ENCODE results near the gene MAP3K9. TPM values are rescaled to one million over a fixed set of nuclear protein-coding genes. Genes with fewer than 3 reads are reported as not detected.
A peak's percentile ranks its signal among the peaks of the same experiment; 100 is the strongest.

The MAP3K9 gene
- polyA plus RNA-seq, 1 donor from 2014 or later = 5.3 TPM

GRCh38 chr14:70692210-70692609 lies 117.1 kb downstream of the MAP3K9 start:
- Mint-ChIP-seq H3K9me3 (peaks cover 0 to 2% (median 0%) of the 10 kb centered on the region in 3 donors), H3K4me3 (no peak overlapping the region), H3K4me1 (peaks cover 0 to 1% (median 0%) of the 10 kb centered on the region in 3 donors), H3K27ac (no peak overlapping the region), H3K36me3 (peaks cover 8% of the 10 kb centered on the region), H3K27me3 (no peaks in the 10 kb centered on the region)

- Mint-ChIP-seq H3K4me3 (no peak overlapping the region), H3K9me3 (no peaks in the 10 kb centered on the region), H3K4me1 (peaks cover 0 to 2% (median 1%) of the 10 kb centered on the region in 3 donors), H3K27me3 (no peaks in the 10 kb centered on the region), H3K27ac (no peak overlapping the region), H3K36me3 (peaks cover 7% of the 10 kb centered on the region)
These were observed 123.7 kb downstream of the MAP3K9 start for GRCh38 chr14:70685474-70686197.

- Mint-ChIP-seq H3K36me3 (peaks cover 5% of the 10 kb centered on the region), H3K27me3 (no peaks in the 10 kb centered on the region), H3K4me1 (peaks cover 0 to 5% (median 1%) of the 10 kb centered on the region in 3 donors), H3K27ac (peak overlapping the region in 1 of 3 donors; percentile 38), H3K9me3 (no peaks in the 10 kb centered on the region), H3K4me3 (no peak overlapping the region)
These were observed 125.3 kb downstream of the MAP3K9 start for GRCh38 chr14:70683983-70684382.

DNA sequence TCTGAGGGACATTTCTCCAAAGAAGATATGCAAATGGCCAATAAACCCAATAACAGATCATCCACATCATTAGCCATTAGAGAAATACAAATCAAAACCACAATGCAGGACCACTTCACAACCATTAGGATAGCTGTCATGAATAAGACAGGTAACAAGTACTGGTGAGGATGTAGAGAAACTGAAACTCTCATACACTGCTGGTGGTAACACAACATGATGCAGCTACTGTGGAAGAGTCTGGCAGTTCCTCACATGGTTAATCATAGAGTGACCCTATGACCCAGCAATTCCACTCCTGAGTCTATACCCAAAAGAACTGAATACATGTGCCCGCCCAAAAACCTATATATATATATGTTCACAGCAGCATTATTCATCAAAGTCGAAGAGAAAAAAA lies 128.6 kb downstream of the MAP3K9 start:
- Mint-ChIP-seq H3K9me3 (no peaks in the 10 kb centered on the region), H3K4me3 (no peak overlapping the region), H3K36me3 (peaks cover 6% of the 10 kb centered on the region), H3K4me1 (peaks cover 0 to 5% (median 0%) of the 10 kb centered on the region in 3 donors), H3K27ac (no peak overlapping the region), H3K27me3 (no peaks in the 10 kb centered on the region)

DNA sequence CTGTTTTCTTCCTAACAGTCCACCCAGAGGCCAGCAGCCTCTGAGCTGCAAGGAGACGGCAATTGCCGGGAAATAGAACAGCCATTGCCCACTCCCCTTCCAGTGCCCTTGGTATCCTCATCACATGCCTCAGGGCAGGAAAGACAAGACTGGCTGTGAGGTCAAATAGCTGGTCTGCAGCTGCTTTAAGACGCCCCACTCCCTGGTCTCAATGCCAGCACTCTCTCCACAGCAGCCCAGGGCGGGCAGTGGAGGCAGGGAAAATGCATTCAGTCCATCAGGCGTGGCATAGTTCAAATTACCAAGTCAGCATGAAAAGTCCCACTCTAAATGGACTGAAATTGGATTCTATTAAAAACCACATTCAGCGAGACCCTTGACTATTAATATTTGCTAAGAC lies 132.0 kb downstream of the MAP3K9 start:
- Mint-ChIP-seq H3K27me3 (no peaks in the 10 kb centered on the region), H3K27ac (peak overlapping the region in 1 of 3 donors; percentile 17), H3K9me3 (no peaks in the 10 kb centered on the region), H3K4me3 (no peak overlapping the region), H3K4me1 (peaks cover 0 to 4% (median 1%) of the 10 kb centered on the region in 3 donors), H3K36me3 (peaks cover 4% of the 10 kb centered on the region)

Other genes with a start within 250 kb of the MAP3K9 start
- gene MED6, start 208.9 kb downstream of the MAP3K9 start, polyA plus RNA-seq = 39.0 TPM
- 9.2 TPM for gene TTC9, start 167.6 kb downstream of the MAP3K9 start, polyA plus RNA-seq
- 5.6 TPM for gene PCNX1, start 97.9 kb upstream of the MAP3K9 start, polyA plus RNA-seq

Data from IgD-negative memory B cell (primary cell).